ENCODE measurements around the gene CLIC3.
A peak's percentile ranks its signal among the peaks of the same experiment; 100 is the strongest.

The CLIC3 gene

GRCh38 chr9:136997830-136998234 is 1.5 kb upstream of the CLIC3 start:
- DNase-seq, result no peak

GRCh38 chr9:136997371-136997770 is 1.0 kb upstream of the CLIC3 start:
- DNase-seq, result no peak

- DNase-seq, result no peak
Measured at GRCh38 chr9:136995772-136996311, 526 bp downstream of the CLIC3 start.

GRCh38 chr9:136995362-136995761 is 1.0 kb downstream of the CLIC3 start:
- DNase-seq, result no peak

- DNase-seq, result no peak
Measured at GRCh38 chr9:136994888-136995230, 1.5 kb downstream of the CLIC3 start.

GRCh38 chr9:136994180-136994887 is 2.0 kb downstream of the CLIC3 start:
- no peak for DNase-seq

GRCh38 chr9:136992819-136993369 is 3.5 kb downstream of the CLIC3 start:
- no peak for DNase-seq

GRCh38 chr9:136991993-136992818 is 4.2 kb downstream of the CLIC3 start, which contains the start of gene PAXX:
PAXX (plus strand) TSS chr9:136992422; CDS start chr9:136992444, 22 bp downstream.
- peak; percentile 85 to 91 (median 90) for DNase-seq

- DNase-seq, result no peak
Measured at GRCh38 chr9:136990242-136990911, 6.0 kb downstream of the CLIC3 start.

GRCh38 chr9:136988872-136989271 is 7.5 kb downstream of the CLIC3 start:
- no peak for DNase-seq

- DNase-seq, result no peak
Measured at GRCh38 chr9:136985853-136986252, 10.5 kb downstream of the CLIC3 start.

GRCh38 chr9:136985027-136985602 is 11.3 kb downstream of the CLIC3 start:
- no peak for DNase-seq

GRCh38 chr9:136984464-136985026 is 11.8 kb downstream of the CLIC3 start:
- no peak for DNase-seq

GRCh38 chr9:136983656-136984314 is 12.6 kb downstream of the CLIC3 start:
- DNase-seq, result no peak

- DNase-seq, result no peak
Measured at GRCh38 chr9:136983167-136983566, 13.2 kb downstream of the CLIC3 start.

- no peak for DNase-seq
Measured at GRCh38 chr9:136982232-136983051, 13.9 kb downstream of the CLIC3 start, which contains the start of gene LCNL1. LCNL1 (plus strand) TSS chr9:136982993; CDS start chr9:136983587, 594 bp downstream.

GRCh38 chr9:136981588-136982231 is 14.7 kb downstream of the CLIC3 start:
- DNase-seq, result no peak

GRCh38 chr9:136980669-136981478 is 15.5 kb downstream of the CLIC3 start:
- DNase-seq, result no peak
